ENCODE data around the gene TBL1XR1.

GRCh38 chr3:177066068-177066467 is 131.2 kb downstream of the TBL1XR1 start:
- TF ChIP-seq CTCF (conservative IDR thresholded peaks at IDR 0.05; ENCODE audit: low read depth, low read length) (no peak), POLR2A (IDR thresholded peaks at IDR 0.05; ENCODE audit: low read depth, low read length) (no peak), MXI1 (IDR thresholded peaks at IDR 0.05; ENCODE audit: borderline replicate concordance, low read depth, low read length) (no peak), MAZ (IDR thresholded peaks at IDR 0.05; ENCODE audit: borderline replicate concordance, low read depth, low read length) (no peak), USF2 (IDR thresholded peaks at IDR 0.05; ENCODE audit: low read depth, low read length) (no peak), RAD21 (IDR thresholded peaks at IDR 0.05; ENCODE audit: low read length) (no peak), BHLHE40 (IDR thresholded peaks at IDR 0.05; ENCODE audit: low read depth, low read length) (no peak), FOS (IDR thresholded peaks at IDR 0.05; ENCODE audit: low read depth, low read length) (no peak), CHD1 (IDR thresholded peaks at IDR 0.05; ENCODE audit: low read depth, low read length) (no peak), NFE2L2 (IDR thresholded peaks at IDR 0.05; ENCODE audit: low read depth, low read length) (no peak)

Measured in IMR-90 (cell line).